H9 (cell line): ENCODE results near the gene SMIM20. TPM values are rescaled to one million over a fixed set of nuclear protein-coding genes. Genes with fewer than 3 reads are reported as not detected.

Experiments used
- DNase-seq: peaks from one replicate; pipeline ENCODE4 v3.0.0-alpha.2; 2017
- H2AFZ ChIP-seq: one replicate; pipeline ENCODE4 v1.6.1; 2013; ENCODE audit warnings: mild to moderate bottlenecking, low read length, control low read depth, moderate library complexity
- H2AK5ac ChIP-seq: 2 replicates; pipeline ENCODE4 v1.6.1; 2013; ENCODE audit warnings: low read length, control low read depth, mixed read lengths; ENCODE audit not compliant: insufficient read length
- H2BK120ac ChIP-seq: one replicate; pipeline ENCODE4 v1.6.1; 2013; ENCODE audit warnings: low read depth, mild to moderate bottlenecking, low read length, control low read depth, inconsistent platforms; ENCODE audit not compliant: poor library complexity, severe bottlenecking
- H2BK12ac ChIP-seq: 2 replicates; pipeline ENCODE4 v1.6.1; 2013; ENCODE audit warnings: low read length, control low read depth, mixed read lengths, low read depth; ENCODE audit not compliant: insufficient read length
- H2BK15ac ChIP-seq: 2 replicates; pipeline ENCODE4 v1.6.1; 2013; ENCODE audit warnings: low read depth, low read length, control low read depth
- H2BK20ac ChIP-seq: one replicate; pipeline ENCODE4 v1.6.1; 2013; ENCODE audit warnings: low read depth, mild to moderate bottlenecking, low read length, control low read depth, inconsistent platforms; ENCODE audit not compliant: poor library complexity, severe bottlenecking
- H2BK5ac ChIP-seq: 2 replicates; pipeline ENCODE4 v1.6.1; 2013; ENCODE audit warnings: low read length, control low read depth, mixed read lengths; ENCODE audit not compliant: insufficient read length
- H3K14ac ChIP-seq: 2 replicates; pipeline ENCODE4 v1.6.1; 2013; ENCODE audit warnings: low read length, control low read depth; ENCODE audit not compliant: insufficient read depth
- H3K18ac ChIP-seq: 2 replicates; pipeline ENCODE4 v1.6.1; 2013; ENCODE audit warnings: low read depth, mild to moderate bottlenecking, mixed read lengths, low read length, control low read depth; ENCODE audit not compliant: insufficient read length
- H3K23ac ChIP-seq: 2 replicates; pipeline ENCODE4 v1.6.1; 2013; ENCODE audit warnings: low read length, control low read depth, mixed read lengths, low read depth; ENCODE audit not compliant: insufficient read length
- H3K23me2 ChIP-seq: 2 replicates; pipeline ENCODE4 v1.6.1; 2013; ENCODE audit warnings: low read depth, mild to moderate bottlenecking, mixed read lengths, low read length, control low read depth; ENCODE audit not compliant: insufficient read length, poor library complexity, severe bottlenecking
- H3K27ac ChIP-seq: 2 replicates; pipeline ENCODE4 v1.5.1; 2013; ENCODE audit warnings: low read length, control low read depth, mixed read lengths, low read depth; ENCODE audit not compliant: insufficient read length
- H3K27me3 ChIP-seq: 2 replicates; pipeline ENCODE4 v1.6.1; 2013; ENCODE audit warnings: low read length, control low read depth, inconsistent platforms; ENCODE audit not compliant: insufficient read depth
- H3K4ac ChIP-seq: 2 replicates; pipeline ENCODE4 v1.6.1; 2013; ENCODE audit warnings: low read depth, mild to moderate bottlenecking, control low read depth, inconsistent platforms, low read length, moderate library complexity
- H3K4me1 ChIP-seq: 2 replicates; pipeline ENCODE4 v1.6.1; 2013; ENCODE audit warnings: low read length, control low read depth, inconsistent platforms; ENCODE audit not compliant: insufficient read depth
- H3K4me2 ChIP-seq: 2 replicates; pipeline ENCODE4 v1.6.1; 2013; ENCODE audit warnings: low read length, control low read depth, mixed read lengths; ENCODE audit not compliant: insufficient read length, insufficient read depth
- H3K56ac ChIP-seq: 2 replicates; pipeline ENCODE4 v1.6.1; 2013; ENCODE audit warnings: low read depth, mild to moderate bottlenecking, mixed read lengths, low read length, control low read depth; ENCODE audit not compliant: insufficient read length
- H3K79me1 ChIP-seq: 2 replicates; pipeline ENCODE4 v1.6.1; 2013; ENCODE audit warnings: low read depth, mild to moderate bottlenecking, moderate library complexity, low read length, control low read depth, inconsistent platforms; ENCODE audit not compliant: insufficient read depth, poor library complexity, severe bottlenecking
- H3K79me2 ChIP-seq: 2 replicates; pipeline ENCODE4 v1.6.1; 2013; ENCODE audit warnings: low read length, control low read depth, inconsistent platforms; ENCODE audit not compliant: insufficient read depth
- H3K9ac ChIP-seq: 2 replicates; pipeline ENCODE4 v1.6.1; 2013; ENCODE audit warnings: low read length, control low read depth, mixed read lengths; ENCODE audit not compliant: insufficient read length; ENCODE audit errors: extremely low read depth
- H3K9me3 ChIP-seq: one replicate; pipeline ENCODE4 v1.6.1; 2013; ENCODE audit warnings: low read depth, low read length, inconsistent platforms; ENCODE audit not compliant: control insufficient read depth
- H3T11ph ChIP-seq: one replicate; pipeline ENCODE4 v1.6.1; 2013; ENCODE audit warnings: mild to moderate bottlenecking, low read length, control low read depth, inconsistent platforms
- H4K20me1 ChIP-seq: one replicate; pipeline ENCODE4 v1.6.1; 2013; ENCODE audit not compliant: control insufficient read depth, insufficient read length, insufficient read depth
- H4K5ac ChIP-seq: 2 replicates; pipeline ENCODE4 v1.6.1; 2013; ENCODE audit warnings: low read depth, mild to moderate bottlenecking, mixed read lengths, low read length, control low read depth; ENCODE audit not compliant: insufficient read length
- H4K8ac ChIP-seq: replicated peaks from 2 replicates; pipeline ENCODE4 v1.6.1; 2013; ENCODE audit warnings: low read length, control low read depth, mixed read lengths, low read depth; ENCODE audit not compliant: insufficient read length
- H4K91ac ChIP-seq: 2 replicates; pipeline ENCODE4 v1.6.1; 2013; ENCODE audit warnings: low read depth, mild to moderate bottlenecking, moderate library complexity, mixed read lengths, low read length, control low read depth; ENCODE audit not compliant: insufficient read length
- H3K27ac Mint-ChIP-seq, 3 experiments: 2 replicates in 2 of 3; 3 replicates in 1 of 3; pipeline ENCODE4 v1.8.0; 2020 to 2021; ENCODE audit warnings: mixed read lengths in 3 of 3, mild to moderate bottlenecking in 1 of 3, moderate library complexity in 1 of 3
- H3K27me3 Mint-ChIP-seq: 2 replicates; pipeline ENCODE4 v1.8.0; 2021; ENCODE audit warnings: low read depth, mild to moderate bottlenecking, moderate library complexity, mixed read lengths
- H3K36me3 Mint-ChIP-seq, 3 experiments: 2 replicates in 2 of 3; 3 replicates in 1 of 3; pipeline ENCODE4 v1.8.0; 2020 to 2021; ENCODE audit warnings: low read depth in 3 of 3, mixed read lengths in 3 of 3; ENCODE audit not compliant: insufficient read depth in 1 of 3
- H3K4me1 Mint-ChIP-seq, 2 experiments: 2 replicates each; pipeline ENCODE4 v1.8.0; 2020; ENCODE audit warnings: mixed read lengths in 2 of 2
- H3K4me3 Mint-ChIP-seq, 2 experiments: 2 replicates in 1 of 2; 3 replicates in 1 of 2; pipeline ENCODE4 v1.8.0; 2020 to 2021; ENCODE audit warnings: mild to moderate bottlenecking in 2 of 2, mixed read lengths in 2 of 2, moderate library complexity in 1 of 2
- H3K9me3 Mint-ChIP-seq, 2 experiments: 2 replicates in 1 of 2; 3 replicates in 1 of 2; pipeline ENCODE4 v1.8.0; 2020; ENCODE audit warnings: mild to moderate bottlenecking in 2 of 2, mixed read lengths in 2 of 2, moderate library complexity in 1 of 2
- CTCF ChIP-seq: fragments of 200-600 bp; sonication (generic); conservative IDR thresholded peaks from 3 replicates; pipeline ENCODE4 v1.8.0; 2021; ENCODE audit warnings: antibody characterized with exemption, mild to moderate bottlenecking
- WGBS: extraction: QIAGEN DNeasy Blood & Tissue Kit; methylation state at CpG from one replicate; pipeline ENCODE4 v1.1.7; 2013; ENCODE audit warnings: missing lambda C conversion rate, low lambda C conversion rate, mixed read lengths; ENCODE audit not compliant: insufficient read length; ENCODE audit errors: extremely low coverage; 5-methylcytosine and 5-hydroxymethylcytosine counted together
- total RNA-seq: library from RNA; stranded (reverse); gene quantifications from 2 replicates; pipeline ENCODE4 v1.2.1, GENCODE V29; 2021

Gene SMIM20
- total RNA-seq, 1 experiment from 2014 or later: 40.2 TPM

GRCh38 chr4:25958110-25958509, 44.1 kb downstream of the SMIM20 start:
- TF ChIP-seq CTCF: no peak
- no peak overlapping the region for H2AK5ac ChIP-seq
- H4K5ac ChIP-seq: no peak overlapping the region
- no peaks in the 10 kb centered on the region for H3K79me2 ChIP-seq
- H4K91ac ChIP-seq: no peak overlapping the region
- no peak overlapping the region for H3T11ph ChIP-seq
- no peak overlapping the region for H2BK12ac ChIP-seq
- H3K9ac ChIP-seq: no peak overlapping the region
- no peak for DNase-seq
- Mint-ChIP-seq H3K27ac (no peak overlapping the region), H3K27me3 (peaks cover 16% of the 10 kb centered on the region), H3K9me3 (peaks cover 0 to 3% of the 10 kb centered on the region in 2 experiments; a peak in 1 of 5 replicates), H3K4me1 (peaks cover 26 to 33% of the 10 kb centered on the region in 2 experiments), H3K4me3 (no peak overlapping the region), H3K36me3 (no peaks in the 10 kb centered on the region)
- WGBS: no CpG with 5 or more reads among the region's 8 CpGs
- no peaks in the 10 kb centered on the region for H3K23me2 ChIP-seq
- H3K27ac ChIP-seq: no peak overlapping the region
- no peaks in the 10 kb centered on the region for H3K79me1 ChIP-seq
- no peak overlapping the region for H2AFZ ChIP-seq
- peaks cover 3% of the 10 kb centered on the region; the same call in 1 of the 2 replicates for H3K4me1 ChIP-seq
- H3K23ac ChIP-seq: no peak overlapping the region
- no peak overlapping the region for H2BK20ac ChIP-seq
- H3K14ac ChIP-seq: no peak overlapping the region
- H3K4me2 ChIP-seq: no peak overlapping the region
- H3K4ac ChIP-seq: no peak overlapping the region
- no peak overlapping the region for H2BK15ac ChIP-seq
- no peaks in the 10 kb centered on the region for H4K20me1 ChIP-seq
- no peaks in the 10 kb centered on the region for H3K27me3 ChIP-seq
- H3K18ac ChIP-seq: no peak overlapping the region
- H3K9me3 ChIP-seq: no peaks in the 10 kb centered on the region
- no peak overlapping the region for H3K56ac ChIP-seq
- H4K8ac ChIP-seq: no peak overlapping the region
- H2BK120ac ChIP-seq: no peak overlapping the region
- H2BK5ac ChIP-seq: no peak overlapping the region
